Measurements from ENCODE around the gene TBRG1. TPM values are rescaled to one million over a fixed set of nuclear protein-coding genes. Genes with fewer than 3 reads are reported as not detected.

TBRG1 gene
- total RNA-seq, 8 experiments from 2014 or later: 16.8 to 49.6 (median 25.9) TPM

GRCh38 chr11:124669193-124669592, 46.5 kb downstream of the TBRG1 start:
- Histone ChIP-seq H3K27ac (no peak overlapping the region), H3K4me1 (replicated peaks in 1 of 2) (peaks cover 5 to 6% of the 10 kb centered on the region in 2 donors), H3K4me3 (no peak overlapping the region)
- in situ Hi-C loops (cut with MboI; ENCODE audit: low pct_unique_long_range_greater_than_20kb in 2 of 9, low sequenced_read_pairs in 9 of 9, unreplicated experiment in 9 of 9): loop anchor here in 7 of 9 experiments (25.0 kb wide), 3 partner anchors 93 to 193 kb away; partner anchors contain the start of genes ESAM (in 6 of the 7), VSIG2 (in 6 of the 7) and ROBO3 (in 3 of the 7)
- peak in 3 of 8 experiments; percentile 20 to 35 (median 28) for ATAC-seq (replicated peaks in 6 of 8)
- WGBS, 10 experiments: 0 to 55% (median 23%) methylated on average over 2 to 8 of the region's 8 CpGs; no CpG with 5 or more reads in 1 of the 10 experiments

- in situ Hi-C loops (cut with MboI; ENCODE audit: low pct_unique_long_range_greater_than_20kb in 2 of 9, low sequenced_read_pairs in 9 of 9, unreplicated experiment in 9 of 9): loop anchor here in 8 of 9 experiments (5.0 to 25.0 kb wide), 4 partner anchors 77 to 192 kb away; partner anchors contain the start of genes ESAM (in 6 of the 8), VSIG2 (in 6 of the 8) and ROBO3 (in 3 of the 8)
- ATAC-seq (replicated peaks in 6 of 8): peak in 2 of 8 experiments; percentile 5 to 24
- Histone ChIP-seq H3K4me1 (replicated peaks in 1 of 2) (peaks cover 6 to 9% of the 10 kb centered on the region in 2 donors), H3K27ac (no peak overlapping the region), H3K4me3 (no peak overlapping the region)
- WGBS, 10 experiments: 0 to 67% (median 20%) methylated on average over 1 to 2 of the region's 3 CpGs; no CpG with 5 or more reads in 5 of the 10 experiments
These were observed 48.1 kb downstream of the TBRG1 start for GRCh38 chr11:124670732-124671131.

GRCh38 chr11:124672536-124673215, 50.0 kb downstream of the TBRG1 start:
- in situ Hi-C loops (cut with MboI; ENCODE audit: low pct_unique_long_range_greater_than_20kb in 2 of 9, low sequenced_read_pairs in 9 of 9, unreplicated experiment in 9 of 9): loop anchor here in 8 of 9 experiments (5.0 to 25.0 kb wide), 4 partner anchors 75 to 190 kb away; partner anchors contain the start of genes ESAM (in 6 of the 8), VSIG2 (in 6 of the 8) and ROBO3 (in 3 of the 8)
- 30 to 92% (median 76%) methylated on average over 2 to 6 of the region's 7 CpGs; no CpG with 5 or more reads in 2 of the 10 experiments for WGBS, 10 experiments
- ATAC-seq (replicated peaks in 6 of 8): no peak
- H3K4me1 ChIP-seq (replicated peaks in 1 of 2): peaks cover 6 to 9% of the 10 kb centered on the region in 2 donors
- no peak overlapping the region for H3K27ac ChIP-seq
- peak overlapping the region; percentile 48 to 91 (median 72) for H3K4me3 ChIP-seq

GRCh38 chr11:124673333-124674167, 50.9 kb downstream of the TBRG1 start, which contains the start of the genes SIAE and SPA17:
Gene SIAE (minus strand): TSS chr11:124673739. CDS start chr11:124673708, 31 bp downstream.
Gene SPA17 (plus strand): TSS chr11:124673904. CDS start chr11:124675265, 1,361 bp downstream.
- Histone ChIP-seq H3K4me3 (peak within 1 kb of the TSS; percentile 48 to 91 (median 72)), H3K4me1 (replicated peaks in 1 of 2) (peaks cover 6 to 9% of the 10 kb centered on the region in 2 donors), H3K27ac (peak within 1 kb of the TSS in 1 of 2 donors; percentile 0)
- ATAC-seq (replicated peaks in 6 of 8): peak; percentile 83 to 99 (median 98)
- in situ Hi-C loops (cut with MboI; ENCODE audit: low pct_unique_long_range_greater_than_20kb in 2 of 9, low sequenced_read_pairs in 9 of 9, unreplicated experiment in 9 of 9): loop anchor here in 8 of 9 experiments (5.0 to 25.0 kb wide), 4 partner anchors 74 to 189 kb away; partner anchors contain the start of genes ESAM (in 6 of the 8), VSIG2 (in 6 of the 8) and ROBO3 (in 3 of the 8)
- 0 to 20% (median 0%) methylated on average over 2 to 19 of the region's 58 CpGs; no CpG with 5 or more reads in 4 of the 10 experiments for WGBS, 10 experiments

- 0 to 77% (median 30%) methylated on average over 3 to 7 of the region's 18 CpGs; no CpG with 5 or more reads in 4 of the 10 experiments for WGBS, 10 experiments
- peaks cover 6 to 9% of the 10 kb centered on the region in 2 donors for H3K4me1 ChIP-seq (replicated peaks in 1 of 2)
- in situ Hi-C loops (cut with MboI; ENCODE audit: low pct_unique_long_range_greater_than_20kb in 2 of 9, low sequenced_read_pairs in 9 of 9, unreplicated experiment in 9 of 9): loop anchor here in 8 of 9 experiments (5.0 to 25.0 kb wide), 4 partner anchors 73 to 188 kb away; partner anchors contain the start of genes ESAM (in 6 of the 8), VSIG2 (in 6 of the 8) and ROBO3 (in 3 of the 8)
- no peak for ATAC-seq (replicated peaks in 6 of 8)
- H3K4me3 ChIP-seq: peak overlapping the region; percentile 48 to 91 (median 72)
- peak overlapping the region in 1 of 2 donors; percentile 0 for H3K27ac ChIP-seq
These were observed 51.5 kb downstream of the TBRG1 start for GRCh38 chr11:124674168-124674517.

- Histone ChIP-seq H3K4me3 (peak overlapping the region; percentile 48 to 91 (median 72)), H3K4me1 (replicated peaks in 1 of 2) (peaks cover 6 to 9% of the 10 kb centered on the region in 2 donors), H3K27ac (peak overlapping the region in 1 of 2 donors; percentile 0)
- no peak for ATAC-seq (replicated peaks in 6 of 8)
- in situ Hi-C loops (cut with MboI; ENCODE audit: low pct_unique_long_range_greater_than_20kb in 2 of 9, low sequenced_read_pairs in 9 of 9, unreplicated experiment in 9 of 9): loop anchor here in 8 of 9 experiments (5.0 to 25.0 kb wide), 4 partner anchors 73 to 188 kb away; partner anchors contain the start of genes ESAM (in 6 of the 8), VSIG2 (in 6 of the 8) and ROBO3 (in 3 of the 8)
- WGBS, 10 experiments: 76 to 100% (median 90%) methylated on average over 1 to 5 of the region's 5 CpGs; no CpG with 5 or more reads in 6 of the 10 experiments
These were observed 51.9 kb downstream of the TBRG1 start for GRCh38 chr11:124674571-124674970.

GRCh38 chr11:124676386-124676785, 53.7 kb downstream of the TBRG1 start:
- Histone ChIP-seq H3K4me3 (no peak overlapping the region), H3K27ac (no peak overlapping the region), H3K4me1 (replicated peaks in 1 of 2) (peaks cover 6 to 9% of the 10 kb centered on the region in 2 donors)
- peak in 3 of 8 experiments; percentile 12 to 53 (median 51) for ATAC-seq (replicated peaks in 6 of 8)
- WGBS, 10 experiments: 0 to 94% (median 60%) methylated on average over 1 to 2 of the region's 2 CpGs; no CpG with 5 or more reads in 1 of the 10 experiments
- in situ Hi-C loops (cut with MboI; ENCODE audit: low pct_unique_long_range_greater_than_20kb in 2 of 9, low sequenced_read_pairs in 9 of 9, unreplicated experiment in 9 of 9): no loop called here

GRCh38 chr11:124678416-124678815, 55.8 kb downstream of the TBRG1 start:
- in situ Hi-C loops (cut with MboI; ENCODE audit: low pct_unique_long_range_greater_than_20kb in 2 of 9, low sequenced_read_pairs in 9 of 9, unreplicated experiment in 9 of 9): no loop called here
- ATAC-seq (replicated peaks in 6 of 8): no peak

GRCh38 chr11:124681421-124681820, 58.8 kb downstream of the TBRG1 start:
- no peaks in the 10 kb centered on the region for H3K4me1 ChIP-seq (replicated peaks in 1 of 2)
- no peak overlapping the region for H3K27ac ChIP-seq
- in situ Hi-C loops (cut with MboI; ENCODE audit: low pct_unique_long_range_greater_than_20kb in 2 of 9, low sequenced_read_pairs in 9 of 9, unreplicated experiment in 9 of 9): no loop called here
- no peak overlapping the region for H3K4me3 ChIP-seq
- 90 to 100% (median 98%) methylated on average over 1 to 2 of the region's 2 CpGs; no CpG with 5 or more reads in 2 of the 10 experiments for WGBS, 10 experiments
- no peak for ATAC-seq (replicated peaks in 6 of 8)

More at GRCh38 chr11:124678416-124678815, 55.8 kb downstream of the TBRG1 start:
- H3K27ac ChIP-seq: no peak overlapping the region
- no peak overlapping the region for H3K4me3 ChIP-seq
- peaks cover 0 to 5% of the 10 kb centered on the region in 2 donors for H3K4me1 ChIP-seq (replicated peaks in 1 of 2)
- WGBS, 10 experiments: 70 to 94% (median 90%) methylated on average over 1 to 5 of the region's 5 CpGs; no CpG with 5 or more reads in 3 of the 10 experiments

GRCh38 chr11:124682443-124682842, 59.8 kb downstream of the TBRG1 start:
- H3K4me1 ChIP-seq (replicated peaks in 1 of 2): no peaks in the 10 kb centered on the region
- ATAC-seq (replicated peaks in 6 of 8): no peak
- H3K27ac ChIP-seq: no peak overlapping the region
- WGBS, 10 experiments: 75 to 100% (median 92%) methylated on average over 1 of the region's 1 CpG; no CpG with 5 or more reads in 1 of the 10 experiments
- H3K4me3 ChIP-seq: no peak overlapping the region
- in situ Hi-C loops (cut with MboI; ENCODE audit: low pct_unique_long_range_greater_than_20kb in 2 of 9, low sequenced_read_pairs in 9 of 9, unreplicated experiment in 9 of 9): no loop called here

Measured in motor neuron (in vitro differentiated cells).